Endothelial cell (in vitro differentiated cells): ENCODE results near the gene TEX28. TPM values are rescaled to one million over a fixed set of nuclear protein-coding genes. Genes with fewer than 3 reads are reported as not detected.

Experiments
- DNase-seq: peaks from one replicate; pipeline ENCODE4 v3.0.0; 2021; ENCODE audit warnings: low spot score
- H3K27ac Mint-ChIP-seq: one replicate; pipeline ENCODE4 v1.8.0; 2021; ENCODE audit warnings: mixed read lengths, inconsistent platforms; ENCODE audit not compliant: unreplicated experiment
- H3K27me3 Mint-ChIP-seq: one replicate; pipeline ENCODE4 v1.8.0; 2021; ENCODE audit warnings: mild to moderate bottlenecking, moderate library complexity, mixed read lengths, inconsistent platforms; ENCODE audit not compliant: unreplicated experiment
- H3K36me3 Mint-ChIP-seq: one replicate; pipeline ENCODE4 v1.8.0; 2021; ENCODE audit warnings: mild to moderate bottlenecking, low read depth, mixed read lengths, inconsistent platforms; ENCODE audit not compliant: unreplicated experiment
- H3K4me1 Mint-ChIP-seq: one replicate; pipeline ENCODE4 v1.8.0; 2021; ENCODE audit warnings: mild to moderate bottlenecking, mixed read lengths, inconsistent platforms; ENCODE audit not compliant: unreplicated experiment
- H3K4me3 Mint-ChIP-seq: one replicate; pipeline ENCODE4 v1.8.0; 2021; ENCODE audit warnings: mild to moderate bottlenecking, mixed read lengths, inconsistent platforms; ENCODE audit not compliant: unreplicated experiment
- H3K9me3 Mint-ChIP-seq: one replicate; pipeline ENCODE4 v1.8.0; 2021; ENCODE audit warnings: mixed read lengths, inconsistent platforms; ENCODE audit not compliant: unreplicated experiment
- total RNA-seq: library from RNA; stranded (reverse); fragmentation: NEBNext Ultra II Directional; extraction: Animal tissue kit (Norgen Biotek cat#: 25700); gene quantifications from one replicate; pipeline ENCODE4 v1.2.1, GENCODE V29; 2021; ENCODE audit not compliant: unreplicated experiment
- TF ChIP-seq, protein P1 (sequence below): fragments of 200-600 bp; sonication (generic); IDR thresholded peaks from one replicate; pipeline ENCODE4 v1.5.0; 2021; ENCODE audit warnings: antibody characterized with exemption; ENCODE audit not compliant: unreplicated experiment

Gene TEX28
- total RNA-seq, 1 donor from 2014 or later, result not detected

DNA sequence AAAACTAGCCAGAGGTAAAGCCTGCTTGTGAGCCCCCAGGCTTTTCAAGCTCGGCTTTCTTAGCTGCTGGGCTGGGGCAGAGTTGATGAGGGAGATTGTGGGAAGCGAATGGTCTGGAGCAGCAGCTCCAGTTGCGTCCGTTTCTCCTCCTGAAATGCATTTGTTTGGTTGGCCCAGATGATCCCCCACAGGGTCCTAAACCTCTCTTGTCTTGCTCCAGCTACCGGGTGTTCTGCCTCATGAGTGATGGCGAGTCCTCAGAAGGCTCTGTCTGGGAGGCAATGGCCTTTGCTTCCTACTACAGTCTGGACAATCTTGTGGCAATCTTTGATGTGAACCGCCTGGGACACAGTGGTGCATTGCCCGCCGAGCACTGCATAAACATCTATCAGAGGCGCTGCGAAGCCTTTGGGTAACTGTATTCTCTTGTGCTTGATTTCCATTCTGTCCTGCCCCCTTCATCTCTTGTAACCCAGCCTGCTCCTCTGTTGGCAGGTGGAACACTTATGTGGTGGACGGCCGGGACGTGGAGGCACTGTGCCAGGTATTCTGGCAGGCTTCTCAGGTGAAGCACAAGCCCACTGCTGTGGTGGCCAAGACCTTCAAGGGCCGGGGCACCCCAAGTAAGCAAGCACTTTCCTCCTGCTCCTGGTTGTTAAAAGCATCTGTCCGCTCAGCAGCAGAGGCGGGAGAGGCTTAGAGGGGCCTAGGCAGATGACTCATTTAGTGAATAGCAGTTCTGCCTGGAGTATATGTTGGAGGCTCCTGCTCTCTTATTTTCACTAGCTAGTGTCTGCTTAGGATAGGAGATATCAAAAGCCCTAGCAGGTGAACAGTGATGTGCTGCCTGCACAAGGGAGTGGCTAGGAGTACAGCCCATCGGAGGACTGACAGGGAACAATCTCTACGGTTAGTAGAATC lies 16.0 kb upstream of the TEX28 start:
- peaks cover 3% of the 10 kb centered on the region for H3K27me3 Mint-ChIP-seq
- TF ChIP-seq, protein P1, sequence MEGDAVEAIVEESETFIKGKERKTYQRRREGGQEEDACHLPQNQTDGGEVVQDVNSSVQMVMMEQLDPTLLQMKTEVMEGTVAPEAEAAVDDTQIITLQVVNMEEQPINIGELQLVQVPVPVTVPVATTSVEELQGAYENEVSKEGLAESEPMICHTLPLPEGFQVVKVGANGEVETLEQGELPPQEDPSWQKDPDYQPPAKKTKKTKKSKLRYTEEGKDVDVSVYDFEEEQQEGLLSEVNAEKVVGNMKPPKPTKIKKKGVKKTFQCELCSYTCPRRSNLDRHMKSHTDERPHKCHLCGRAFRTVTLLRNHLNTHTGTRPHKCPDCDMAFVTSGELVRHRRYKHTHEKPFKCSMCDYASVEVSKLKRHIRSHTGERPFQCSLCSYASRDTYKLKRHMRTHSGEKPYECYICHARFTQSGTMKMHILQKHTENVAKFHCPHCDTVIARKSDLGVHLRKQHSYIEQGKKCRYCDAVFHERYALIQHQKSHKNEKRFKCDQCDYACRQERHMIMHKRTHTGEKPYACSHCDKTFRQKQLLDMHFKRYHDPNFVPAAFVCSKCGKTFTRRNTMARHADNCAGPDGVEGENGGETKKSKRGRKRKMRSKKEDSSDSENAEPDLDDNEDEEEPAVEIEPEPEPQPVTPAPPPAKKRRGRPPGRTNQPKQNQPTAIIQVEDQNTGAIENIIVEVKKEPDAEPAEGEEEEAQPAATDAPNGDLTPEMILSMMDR, result no peak
- H3K4me1 Mint-ChIP-seq, result peaks cover 3% of the 10 kb centered on the region

DNA sequence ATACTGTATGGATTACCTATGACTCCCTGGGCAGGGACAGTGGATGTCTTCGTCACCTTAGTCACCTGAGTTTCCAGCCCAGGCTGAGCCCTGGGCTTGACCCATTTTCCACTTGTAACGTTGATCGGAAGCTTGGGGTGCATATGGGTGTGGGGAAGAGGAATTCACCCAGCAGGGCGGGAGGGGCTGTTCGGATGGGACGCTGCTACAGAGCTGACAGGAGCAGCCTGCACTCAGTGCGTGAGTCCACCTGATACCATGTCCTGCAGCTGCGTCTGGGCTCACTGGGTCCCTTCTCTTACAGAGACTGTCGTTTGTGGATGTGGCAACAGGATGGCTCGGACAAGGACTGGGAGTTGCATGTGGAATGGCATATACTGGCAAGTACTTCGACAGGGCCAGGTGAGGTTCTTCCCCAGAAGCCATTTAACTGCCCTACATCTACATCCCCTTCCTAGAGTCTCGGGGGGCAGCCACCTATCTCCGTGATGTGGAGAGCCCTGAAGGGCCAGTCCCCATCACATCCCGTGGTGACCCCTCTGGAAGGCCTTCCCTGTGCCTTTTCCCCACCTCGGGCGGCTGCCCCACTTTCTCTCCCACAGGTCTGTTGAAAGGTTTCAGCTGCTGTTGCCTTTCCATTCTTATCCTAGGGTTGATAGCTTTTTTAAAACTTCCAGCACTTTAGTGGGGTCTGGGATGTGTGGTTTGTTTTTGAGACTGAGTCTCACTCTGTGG lies 14.3 kb upstream of the TEX28 start:
- Mint-ChIP-seq H3K27me3 (peaks cover 3% of the 10 kb centered on the region), H3K9me3 (no peaks in the 10 kb centered on the region), H3K27ac (no peak overlapping the region), H3K4me1 (peaks cover 3% of the 10 kb centered on the region), H3K4me3 (no peak overlapping the region), H3K36me3 (no peaks in the 10 kb centered on the region)
- no peak for DNase-seq
- TF ChIP-seq, protein P1, result no peak

More for the DNA sequence above, 16.0 kb upstream of the TEX28 start:
- Mint-ChIP-seq H3K9me3 (no peaks in the 10 kb centered on the region), H3K36me3 (no peaks in the 10 kb centered on the region), H3K4me3 (no peak overlapping the region), H3K27ac (no peak overlapping the region)
- DNase-seq, result no peak

DNA sequence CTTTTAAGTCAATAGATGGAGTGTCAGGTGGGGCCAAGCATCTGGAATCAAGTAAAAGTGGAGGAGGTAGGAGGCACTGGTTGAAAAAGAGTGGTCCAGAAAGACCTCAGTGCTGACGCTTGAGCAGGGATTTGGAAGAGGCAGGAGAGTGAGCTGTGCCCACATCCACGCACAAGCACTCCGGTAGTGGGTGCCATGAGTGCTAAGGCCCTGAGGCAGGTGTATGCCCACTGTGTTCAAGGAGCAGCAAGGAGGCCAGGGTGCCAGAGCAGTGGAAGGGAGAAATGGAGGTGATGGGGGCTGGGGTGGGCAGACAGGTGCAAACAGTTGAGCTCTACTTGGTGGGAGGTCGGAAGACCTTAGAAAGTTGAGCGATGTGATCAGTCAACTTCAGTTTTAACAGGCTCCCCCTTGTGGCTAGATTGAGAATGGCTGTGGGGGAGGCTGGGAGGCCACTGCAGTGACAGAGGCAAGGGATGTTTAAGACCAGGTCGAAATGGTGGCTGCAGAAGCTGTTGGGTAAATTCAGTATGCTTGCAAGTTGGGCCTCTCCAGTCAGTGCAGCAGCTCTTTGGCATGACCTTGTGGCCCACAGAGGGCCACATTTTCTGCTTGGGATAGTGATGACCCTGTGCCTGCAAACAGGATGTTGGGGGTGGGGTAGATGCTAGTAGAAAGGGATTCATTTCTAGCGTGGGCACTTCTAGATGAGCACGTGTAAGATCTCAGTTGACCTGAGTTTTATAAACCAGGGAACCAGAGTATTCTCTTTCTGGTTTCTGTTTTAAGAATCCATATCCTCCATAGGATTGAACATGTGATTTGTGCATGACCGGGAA lies 13.4 kb upstream of the TEX28 start:
- Mint-ChIP-seq H3K27me3 (peaks cover 3% of the 10 kb centered on the region), H3K9me3 (no peaks in the 10 kb centered on the region), H3K4me1 (peaks cover 3% of the 10 kb centered on the region), H3K4me3 (no peak overlapping the region), H3K36me3 (no peaks in the 10 kb centered on the region), H3K27ac (no peak overlapping the region)
- DNase-seq, result peak; percentile 72
- TF ChIP-seq, protein P1, result peak; percentile 58

DNA sequence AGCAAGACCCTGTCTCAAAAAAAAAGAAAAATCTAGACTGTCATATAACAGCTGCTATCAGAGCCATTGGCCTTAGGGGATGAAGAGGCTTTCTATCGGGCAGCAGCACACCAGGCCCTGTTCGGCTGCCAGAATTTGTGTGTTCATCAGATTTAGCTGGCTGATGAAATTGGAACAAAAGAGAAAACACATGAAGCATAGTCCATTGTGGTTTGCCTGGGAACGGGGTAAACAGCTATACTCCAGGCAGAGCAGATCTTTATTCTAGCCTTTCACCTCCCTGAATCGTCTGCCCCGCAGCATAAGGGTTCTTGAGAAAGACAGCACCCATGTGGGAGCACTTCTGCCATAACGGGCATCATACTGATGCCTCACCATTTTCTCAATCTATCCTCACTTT lies 12.3 kb upstream of the TEX28 start:
- Mint-ChIP-seq H3K9me3 (no peaks in the 10 kb centered on the region), H3K27me3 (peaks cover 3% of the 10 kb centered on the region), H3K4me1 (peaks cover 3% of the 10 kb centered on the region), H3K36me3 (no peaks in the 10 kb centered on the region), H3K27ac (no peak overlapping the region), H3K4me3 (no peak overlapping the region)
- DNase-seq, result no peak
- TF ChIP-seq, protein P1, result no peak
